ENCODE measurements around the gene CDH23.

CDH23 gene

GRCh38 chr10:71481746-71482410, 85.2 kb downstream of the CDH23 start:
- Histone ChIP-seq H3F3A (ENCODE audit: control insufficient read depth, insufficient read depth) (no peaks in the 10 kb centered on the region), H3K79me2 (ENCODE audit: control insufficient read depth, low read length) (no peaks in the 10 kb centered on the region), H3K4me1 (ENCODE audit: control insufficient read depth, low read length) (no peaks in the 10 kb centered on the region), H3K9me2 (replicated peaks; ENCODE audit: control insufficient read depth, low read length) (no peaks in the 10 kb centered on the region), H3K27me3 (ENCODE audit: control insufficient read depth, low read length) (no peaks in the 10 kb centered on the region), H4K20me1 (ENCODE audit: control insufficient read depth, insufficient read depth, low read depth, low read length) (no peaks in the 10 kb centered on the region), H3K4me2 (ENCODE audit: low read length) (no peak overlapping the region), H3K27ac (ENCODE audit: low read depth, low read length) (no peak overlapping the region), H3K9me3 (ENCODE audit: control insufficient read depth, insufficient read depth, low read length) (no peaks in the 10 kb centered on the region), H3K36me3 (ENCODE audit: control insufficient read depth, low read length) (no peaks in the 10 kb centered on the region), H3K4me3 (ENCODE audit: low read length) (no peak overlapping the region)
- no peak for TF ChIP-seq CTCF (IDR thresholded peaks at IDR 0.05; ENCODE audit: low read depth, low read length, poor library complexity, severe bottlenecking)

- H3K9me2 ChIP-seq (replicated peaks; ENCODE audit: control insufficient read depth, low read length) = no peaks in the 10 kb centered on the region
- no peaks in the 10 kb centered on the region for H3K27me3 ChIP-seq (ENCODE audit: control insufficient read depth, low read length)
- no peak overlapping the region for H3K27ac ChIP-seq (ENCODE audit: low read depth, low read length)
- no peaks in the 10 kb centered on the region for H3K79me2 ChIP-seq (ENCODE audit: control insufficient read depth, low read length)
- no peaks in the 10 kb centered on the region for H3F3A ChIP-seq (ENCODE audit: control insufficient read depth, insufficient read depth)
- H3K36me3 ChIP-seq (ENCODE audit: control insufficient read depth, low read length) = no peaks in the 10 kb centered on the region
- H3K4me2 ChIP-seq (ENCODE audit: low read length) = no peak overlapping the region
- H3K4me3 ChIP-seq (ENCODE audit: low read length) = no peak overlapping the region
- H3K4me1 ChIP-seq (ENCODE audit: control insufficient read depth, low read length) = no peaks in the 10 kb centered on the region
- no peaks in the 10 kb centered on the region for H4K20me1 ChIP-seq (ENCODE audit: control insufficient read depth, insufficient read depth, low read depth, low read length)
- H3K9me3 ChIP-seq (ENCODE audit: control insufficient read depth, insufficient read depth, low read length) = no peaks in the 10 kb centered on the region
- TF ChIP-seq CTCF (IDR thresholded peaks at IDR 0.05; ENCODE audit: low read depth, low read length, poor library complexity, severe bottlenecking) (no peak), EZH2phosphoT487 (IDR thresholded peaks at IDR 0.05; ENCODE audit: borderline replicate concordance, low read length) (no peak)
Observed at GRCh38 chr10:71482620-71483019, 85.9 kb downstream of the CDH23 start.

- H3K4me2 ChIP-seq (ENCODE audit: low read length) = no peak overlapping the region
- no peak for TF ChIP-seq EZH2phosphoT487 (IDR thresholded peaks at IDR 0.05; ENCODE audit: borderline replicate concordance, low read length)
- TF ChIP-seq CTCF (IDR thresholded peaks at IDR 0.05; ENCODE audit: low read depth, low read length, poor library complexity, severe bottlenecking) = no peak
Observed at GRCh38 chr10:71483135-71483534, 86.4 kb downstream of the CDH23 start.

More at GRCh38 chr10:71483135-71483534, 86.4 kb downstream of the CDH23 start:
- Histone ChIP-seq H3K36me3 (ENCODE audit: control insufficient read depth, low read length) (no peaks in the 10 kb centered on the region), H3K27ac (ENCODE audit: low read depth, low read length) (no peak overlapping the region), H3K4me3 (ENCODE audit: low read length) (no peak overlapping the region), H3K4me1 (ENCODE audit: control insufficient read depth, low read length) (no peaks in the 10 kb centered on the region), H3K9me3 (ENCODE audit: control insufficient read depth, insufficient read depth, low read length) (no peaks in the 10 kb centered on the region), H3K27me3 (ENCODE audit: control insufficient read depth, low read length) (no peaks in the 10 kb centered on the region), H3K79me2 (ENCODE audit: control insufficient read depth, low read length) (no peaks in the 10 kb centered on the region), H3K9me2 (replicated peaks; ENCODE audit: control insufficient read depth, low read length) (no peaks in the 10 kb centered on the region), H3F3A (ENCODE audit: control insufficient read depth, insufficient read depth) (no peaks in the 10 kb centered on the region), H4K20me1 (ENCODE audit: control insufficient read depth, insufficient read depth, low read depth, low read length) (no peaks in the 10 kb centered on the region)
